ENCODE data around the gene CALHM2.
A peak's percentile ranks its signal among the peaks of the same experiment; 100 is the strongest.
"Not testable (repeated sequence)": the region's sequence is repeated elsewhere in the genome, so short reads cannot be mapped to it uniquely, and the experiment has no call there.

Gene CALHM2

DNA sequence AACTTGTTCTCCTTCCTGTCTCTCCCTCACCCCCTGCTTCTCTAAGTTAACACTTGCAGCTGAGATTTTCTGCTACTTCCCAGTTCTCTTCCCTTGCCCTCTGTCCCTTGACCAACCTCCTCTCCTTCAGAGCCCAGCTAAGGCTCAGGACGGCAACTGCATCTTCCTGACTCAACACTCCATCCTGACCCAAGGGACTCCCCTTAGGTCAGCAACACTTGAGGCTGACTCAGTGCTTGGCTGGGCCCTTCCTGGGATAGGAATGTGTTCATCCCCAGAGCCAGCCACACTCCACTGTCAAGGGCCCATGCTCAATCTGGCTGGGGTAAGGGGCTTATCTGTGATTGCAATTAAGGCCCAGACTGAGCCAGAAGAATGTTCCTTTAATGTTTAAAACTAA, 3.4 kb downstream of the CALHM2 start:
- no peak for DNase-seq

DNA sequence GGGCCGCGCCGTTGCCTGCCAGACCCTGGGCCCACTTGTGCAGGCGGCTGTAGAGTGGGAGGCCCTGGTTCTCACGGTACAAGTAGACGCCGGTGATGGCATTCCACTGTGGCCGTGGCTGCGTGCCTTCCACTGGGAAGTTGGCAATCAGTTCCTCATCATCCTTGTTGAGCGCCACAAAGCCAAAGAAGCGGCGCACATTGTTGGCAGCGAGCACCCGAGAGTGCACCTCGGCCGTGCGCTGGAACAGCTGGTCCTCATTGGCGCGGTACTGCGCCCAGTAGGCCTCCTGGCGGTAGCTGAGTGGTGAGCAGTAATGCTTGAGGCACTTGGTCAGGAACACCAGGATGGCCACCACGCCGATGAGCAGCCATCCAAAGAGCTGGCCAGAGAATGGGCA, 5.0 kb downstream of the CALHM2 start:
- no peak for DNase-seq

DNA sequence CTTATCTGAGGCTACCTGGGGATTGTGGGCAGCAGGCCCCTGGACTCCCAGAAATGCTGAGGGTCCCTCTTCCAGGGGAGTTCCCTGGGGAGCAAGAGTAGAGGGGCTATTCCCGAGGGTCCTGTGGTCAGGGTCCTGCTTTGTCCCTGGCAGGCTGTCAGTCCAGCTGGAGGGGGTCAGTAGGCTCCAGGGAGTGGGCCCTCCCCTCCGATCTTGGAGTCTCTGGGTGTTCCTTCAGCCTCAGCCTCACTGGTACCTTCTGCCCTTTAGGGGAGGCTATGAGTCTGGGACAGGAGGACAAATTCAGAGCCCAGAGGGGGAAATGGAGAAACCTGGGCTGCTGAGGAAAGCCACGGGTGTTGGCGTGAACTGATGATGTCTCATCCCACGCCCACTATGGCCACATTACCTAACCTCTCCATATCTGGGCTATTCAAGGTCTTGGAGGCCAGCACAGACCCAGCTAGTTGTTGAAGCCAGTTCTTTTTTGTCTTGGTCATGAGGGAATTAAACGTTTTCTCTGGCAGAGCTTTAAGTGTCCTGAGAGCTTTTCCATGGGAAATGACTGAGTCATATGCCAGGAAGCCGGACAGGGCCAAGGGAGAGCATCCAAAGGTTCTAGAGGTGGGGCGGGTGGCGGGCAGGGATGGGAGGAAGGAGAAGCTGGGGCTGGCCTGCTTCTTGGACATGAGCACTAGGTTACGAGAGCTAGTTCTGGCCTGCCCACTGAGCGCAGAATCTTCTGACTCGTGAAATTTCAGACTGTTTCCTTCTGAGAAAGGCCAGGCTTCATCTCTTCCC, 6.2 kb downstream of the CALHM2 start:
- no peak for DNase-seq

DNA sequence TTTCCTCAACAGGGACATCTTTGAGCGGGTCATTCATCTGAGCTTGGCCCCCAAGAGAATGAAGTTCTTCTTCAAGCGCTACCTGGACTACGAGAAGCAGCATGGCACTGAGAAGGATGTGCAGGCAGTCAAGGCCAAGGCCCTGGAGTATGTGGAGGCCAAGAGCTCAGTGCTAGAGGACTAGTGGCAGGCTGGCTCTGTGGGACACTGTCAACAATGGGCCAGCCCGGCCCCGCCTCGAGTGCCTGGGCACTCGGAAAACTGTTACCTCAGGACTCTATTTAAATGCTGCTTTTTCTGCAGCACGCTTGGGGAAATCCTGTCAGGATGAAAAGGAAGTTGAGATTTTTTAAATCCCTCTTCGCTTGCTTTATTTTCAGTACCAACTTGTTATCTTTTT, 6.8 kb downstream of the CALHM2 start:
- no peak for DNase-seq

DNA sequence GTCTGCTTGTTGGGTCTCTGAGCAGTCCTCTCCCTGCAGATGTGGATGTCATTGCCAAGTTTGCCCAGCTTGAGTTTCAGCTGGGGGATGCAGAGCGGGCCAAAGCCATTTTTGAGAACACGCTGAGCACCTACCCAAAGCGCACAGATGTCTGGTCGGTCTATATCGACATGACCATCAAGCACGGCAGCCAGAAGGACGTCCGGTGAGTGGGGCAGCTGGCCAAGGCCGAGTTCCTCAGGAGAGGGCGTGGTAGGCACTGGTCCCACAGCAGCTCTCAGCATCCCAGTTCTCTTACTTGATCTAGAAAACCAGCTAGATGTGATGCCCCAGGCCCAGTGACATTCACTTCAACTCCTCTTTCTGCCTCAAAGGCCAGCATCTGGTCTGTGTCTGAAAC, 7.7 kb downstream of the CALHM2 start:
- no peak for DNase-seq

GRCh38 chr10:103443475-103444185, 8.5 kb downstream of the CALHM2 start:
- DNase-seq = no peak

DNA sequence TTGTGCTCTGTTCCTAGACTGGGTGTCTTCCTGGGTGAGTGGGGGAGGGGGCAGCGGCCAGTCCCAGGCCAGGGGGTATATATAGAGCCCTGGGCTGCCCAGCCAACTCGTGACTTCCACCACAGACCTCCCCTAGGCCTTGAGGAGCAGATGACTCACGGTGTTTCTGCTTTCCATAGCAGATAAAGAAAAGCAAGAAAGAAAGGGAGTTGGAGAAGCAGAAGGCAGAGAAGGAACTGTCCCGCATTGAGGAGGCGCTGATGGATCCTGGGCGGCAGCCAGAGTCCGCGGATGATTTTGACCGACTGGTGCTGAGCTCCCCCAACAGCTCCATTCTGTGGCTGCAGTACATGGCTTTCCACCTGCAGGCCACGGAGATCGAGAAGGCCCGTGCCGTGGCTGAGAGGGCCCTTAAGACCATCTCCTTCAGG, 10.1 kb downstream of the CALHM2 start:
- DNase-seq = no peak

DNA sequence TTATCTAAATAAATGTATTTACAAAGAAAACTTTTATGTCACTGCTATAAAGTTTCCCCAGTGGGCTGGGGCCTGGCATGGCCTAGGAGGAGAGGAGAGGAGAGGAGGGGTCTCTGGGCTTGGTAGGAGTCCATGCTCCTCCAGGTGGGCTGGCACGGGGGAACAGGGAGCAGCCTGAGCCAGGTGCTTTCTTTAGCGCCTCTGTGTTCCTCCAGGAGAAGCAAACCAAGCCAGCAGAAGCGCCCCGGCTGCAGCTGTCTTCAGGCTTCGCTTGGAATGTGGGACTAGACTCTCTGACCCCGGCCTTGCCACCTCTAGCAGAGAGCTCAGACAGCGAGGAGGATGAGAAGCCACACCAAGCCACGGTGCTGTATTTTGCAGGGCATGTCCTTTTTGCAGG, 10.6 kb downstream of the CALHM2 start:
- DNase-seq = no peak

- DNase-seq = no peak
Observed at GRCh38 chr10:103441206-103441605, 11.0 kb downstream of the CALHM2 start.

GRCh38 chr10:103440416-103440815, 11.8 kb downstream of the CALHM2 start:
- no peak for DNase-seq

GRCh38 chr10:103439776-103440175, 12.4 kb downstream of the CALHM2 start:
- DNase-seq = no peak

DNA sequence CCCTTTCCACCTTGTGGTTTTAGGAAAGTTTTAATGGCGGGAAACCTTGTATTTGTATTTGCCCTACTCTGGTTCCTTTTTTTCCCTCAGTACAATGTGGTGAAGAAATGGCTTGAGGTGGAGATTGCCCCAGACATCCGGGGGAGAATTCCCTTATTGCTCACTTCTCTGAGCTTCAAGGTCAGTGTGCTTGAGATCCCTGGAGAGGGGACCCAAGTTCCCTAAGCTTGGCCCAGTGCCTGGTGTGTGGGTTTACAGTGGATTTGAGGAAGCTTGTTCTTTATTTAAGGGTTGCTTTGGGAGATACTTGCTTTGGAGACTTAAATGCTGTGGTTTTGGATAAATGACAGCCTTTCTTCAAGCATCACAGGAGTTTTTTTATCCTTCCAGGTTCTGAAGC, 18.3 kb downstream of the CALHM2 start:
- DNase-seq = no peak

- no peak for DNase-seq
Observed at GRCh38 chr10:103431902-103432301, 20.3 kb downstream of the CALHM2 start.

DNA sequence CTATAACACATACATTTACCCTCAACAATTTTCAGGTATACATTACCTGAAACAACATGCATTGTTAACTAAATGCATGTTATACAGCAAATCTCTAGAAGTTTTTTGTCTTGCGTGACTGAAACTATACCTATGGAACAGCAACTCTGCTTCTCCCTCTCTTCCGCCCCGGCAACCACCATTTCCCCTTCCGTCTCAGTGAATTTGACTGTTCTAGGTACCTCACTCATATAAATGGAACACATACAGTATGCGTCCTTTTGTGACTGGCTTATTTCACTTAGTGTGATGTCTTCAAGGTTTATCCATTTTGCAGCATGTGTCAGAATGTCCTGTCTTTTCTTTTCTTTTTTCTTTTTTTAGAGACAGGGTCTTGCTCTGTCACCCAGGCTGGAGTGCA, 22.5 kb downstream of the CALHM2 start:
- DNase-seq = no peak

DNA sequence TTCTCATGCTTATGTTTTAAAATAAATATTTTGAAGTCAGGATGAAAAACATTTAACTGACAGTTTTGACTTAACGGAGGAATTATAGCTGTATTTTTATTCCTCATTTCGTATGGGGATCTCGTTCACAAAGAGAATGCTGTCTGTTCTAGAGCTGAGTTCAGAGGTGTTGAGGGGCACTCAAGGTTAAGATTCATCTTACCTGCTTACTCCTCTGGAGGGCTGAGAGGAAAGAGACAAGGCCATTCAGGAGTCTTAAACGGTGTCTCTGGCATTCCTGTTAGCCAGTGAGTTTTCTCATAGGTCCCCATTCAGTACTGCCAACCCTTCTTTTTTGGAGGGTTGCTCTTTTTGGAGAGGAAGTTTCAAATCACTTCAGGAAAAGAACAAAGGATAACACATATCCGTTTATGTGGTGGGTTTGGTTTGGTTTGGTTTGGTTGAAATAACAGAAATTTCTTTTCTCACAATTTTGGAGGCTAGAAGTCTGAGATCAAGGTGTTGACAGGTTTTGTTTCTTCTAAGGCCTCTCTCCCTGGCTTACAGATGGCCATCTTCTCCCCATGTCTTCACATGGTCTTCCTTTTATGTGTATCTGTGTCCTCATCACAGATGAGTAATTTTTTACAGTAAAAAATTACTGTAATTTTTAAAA, 23.1 kb downstream of the CALHM2 start:
- DNase-seq = no peak

GRCh38 chr10:103427866-103428265, 24.3 kb downstream of the CALHM2 start:
- no peak for DNase-seq

- no peak for DNase-seq
Observed at GRCh38 chr10:103423748-103424147, 28.4 kb downstream of the CALHM2 start.

DNA sequence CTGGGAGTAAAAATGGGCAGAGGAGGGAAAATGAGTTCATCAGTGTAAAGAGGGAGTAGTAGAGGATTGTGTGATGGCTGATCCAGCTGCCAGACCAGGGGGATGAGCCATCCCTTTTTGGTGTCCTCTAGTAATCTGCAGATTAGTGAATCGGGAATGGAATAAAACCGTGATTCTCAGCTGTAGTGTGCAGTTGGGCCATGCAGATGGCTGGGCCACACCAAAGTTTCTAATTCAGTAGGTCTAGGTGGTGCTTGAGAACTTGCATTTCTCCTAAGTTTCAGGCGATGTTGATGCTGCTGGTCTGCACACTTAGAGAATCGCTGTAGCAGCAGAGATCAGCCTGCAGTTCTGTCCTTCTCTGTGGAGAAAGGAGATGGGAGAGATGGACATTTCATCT, 33.1 kb downstream of the CALHM2 start:
- DNase-seq = no peak

- no peak for DNase-seq
Observed at GRCh38 chr10:103417601-103418000, 34.6 kb downstream of the CALHM2 start.

- not testable (repeated sequence) for DNase-seq
Observed at GRCh38 chr10:103417148-103417469, 35.1 kb downstream of the CALHM2 start.

GRCh38 chr10:103416436-103417147, 35.6 kb downstream of the CALHM2 start:
- peak; percentile 39 for DNase-seq

- no peak for DNase-seq
Observed at GRCh38 chr10:103415581-103415980, 36.6 kb downstream of the CALHM2 start.

- DNase-seq = no peak
Observed at GRCh38 chr10:103413564-103413963, 38.6 kb downstream of the CALHM2 start.

Data from activated T-cell treated with anti-CD3 and anti-CD28 coated beads for 4 hours (primary cell).